HG02885 (cell line): ENCODE results near the gene FBXO42.
"Not testable (repeated sequence)": the region's sequence is repeated elsewhere in the genome, so short reads cannot be mapped to it uniquely, and the experiment has no call there.

Experiments
- ATAC-seq: cut with Tn5 transposase; IDR thresholded peaks from one replicate; pipeline ENCODE4 v1.9.1; 2021; ENCODE audit warnings: mild to moderate bottlenecking; ENCODE audit not compliant: unreplicated experiment, poor library complexity

FBXO42 gene

GRCh38 chr1:16246239-16246638, 106.0 kb downstream of the FBXO42 start:
- not testable (repeated sequence) for ATAC-seq

- no peak for ATAC-seq
Observed at GRCh38 chr1:16245476-16246196, 106.6 kb downstream of the FBXO42 start.

GRCh38 chr1:16244650-16245285, 107.5 kb downstream of the FBXO42 start:
- no peak for ATAC-seq

- ATAC-seq: no peak
Observed at GRCh38 chr1:16243936-16244649, 108.2 kb downstream of the FBXO42 start.

GRCh38 chr1:16243215-16243610, 109.1 kb downstream of the FBXO42 start:
- no peak for ATAC-seq

- no peak for ATAC-seq
Observed at GRCh38 chr1:16242556-16243214, 109.6 kb downstream of the FBXO42 start.

GRCh38 chr1:16241221-16241708, 111.0 kb downstream of the FBXO42 start:
- ATAC-seq: no peak

- no peak for ATAC-seq
Observed at GRCh38 chr1:16239972-16240491, 112.2 kb downstream of the FBXO42 start.

GRCh38 chr1:16237343-16237830, 114.9 kb downstream of the FBXO42 start:
- no peak for ATAC-seq

- ATAC-seq: peak; percentile 89
Observed at GRCh38 chr1:16236511-16237342, 115.6 kb downstream of the FBXO42 start, which contains the start of gene CPLANE2. Gene CPLANE2 (minus strand): TSS chr1:16237183. CDS start chr1:16236742, 441 bp downstream.

GRCh38 chr1:16235944-16236510, 116.3 kb downstream of the FBXO42 start:
- ATAC-seq: no peak

- no peak for ATAC-seq
Observed at GRCh38 chr1:16235347-16235746, 116.9 kb downstream of the FBXO42 start.

- ATAC-seq: no peak
Observed at GRCh38 chr1:16233431-16233830, 118.8 kb downstream of the FBXO42 start.

GRCh38 chr1:16232316-16232710, 120.0 kb downstream of the FBXO42 start:
- no peak for ATAC-seq

- ATAC-seq: no peak
Observed at GRCh38 chr1:16231331-16232315, 120.7 kb downstream of the FBXO42 start.

GRCh38 chr1:16230744-16231143, 121.5 kb downstream of the FBXO42 start:
- no peak for ATAC-seq

- no peak for ATAC-seq
Observed at GRCh38 chr1:16229976-16230740, 122.1 kb downstream of the FBXO42 start.
